H1 (cell line): ENCODE measurements around the gene EZH1. TPM values are rescaled to one million over a fixed set of nuclear protein-coding genes. Genes with fewer than 3 reads are reported as not detected.

Experiments
- CTCF ChIA-PET: fragments of 300-600 bp; sonication (Branson Sonifier 250); formaldehyde crosslinking; loops from one replicate; lab custom pipeline; 2021; ENCODE audit not compliant: partially characterized antibody; lab: Charles Lee
- POLR2A ChIA-PET: fragments of 300-600 bp; sonication (Branson Sonifier 250); formaldehyde crosslinking; loops from one replicate; lab custom pipeline; 2021; ENCODE audit warnings: inconsistent platforms; ENCODE audit not compliant: partially characterized antibody; lab: Charles Lee
- DNase-seq, 2 experiments: peaks; one replicate each; pipeline versions ENCODE4 v3.0.0 to v3.0.0-alpha.2; 2010 to 2022; ENCODE audit warnings: low spot score in 2 of 2, low read depth in 1 of 2, mixed read lengths in 1 of 2
- FAIRE-seq: peaks from 2 replicates; lab custom pipeline; 2011; peaks lifted over from hg19 to GRCh38; lab: Jason Lieb, UNC
- H2AFZ ChIP-seq: 2 replicates; pipeline ENCODE4 v1.8.1; 2012; ENCODE audit warnings: low read length, inconsistent platforms
- H2AK5ac ChIP-seq: 2 replicates; pipeline ENCODE4 v1.6.1; 2013; ENCODE audit warnings: low read depth, low read length
- H2BK120ac ChIP-seq: replicated peaks from 2 replicates; pipeline ENCODE3; 2013; ENCODE audit warnings: low read depth, low read length, inconsistent platforms
- H2BK12ac ChIP-seq: 2 replicates; pipeline ENCODE4 v1.6.1; 2013; ENCODE audit warnings: low read depth, low read length
- H2BK15ac ChIP-seq: 2 replicates; pipeline ENCODE4 v1.6.1; 2013; ENCODE audit warnings: low read length
- H2BK20ac ChIP-seq: 2 replicates; pipeline ENCODE4 v1.6.1; 2013; ENCODE audit warnings: low read length
- H2BK5ac ChIP-seq: 2 replicates; pipeline ENCODE4 v1.6.1; 2013; ENCODE audit warnings: low read depth, low read length
- H3K14ac ChIP-seq: 2 replicates; pipeline ENCODE4 v1.6.1; 2013; ENCODE audit warnings: inconsistent platforms; ENCODE audit not compliant: insufficient read length
- H3K18ac ChIP-seq: 2 replicates; pipeline ENCODE4 v1.6.1; 2013; ENCODE audit warnings: low read length; ENCODE audit errors: extremely low read depth
- H3K23ac ChIP-seq: 2 replicates; pipeline ENCODE4 v1.6.1; 2013; ENCODE audit warnings: inconsistent platforms; ENCODE audit not compliant: insufficient read length
- H3K23me2 ChIP-seq: 2 replicates; pipeline ENCODE4 v1.6.1; 2013; ENCODE audit warnings: low read depth, low read length
- H3K27ac ChIP-seq: 2 replicates; pipeline ENCODE4 v1.6.1; 2011; ENCODE audit warnings: low read depth, low read length, inconsistent platforms
- H3K27me3 ChIP-seq, 4 experiments: replicated peaks in 1 of 4; 1 replicate in 1 of 4; 2 replicates in 3 of 4; pipeline versions ENCODE4 v1.6.1 to v1.8.1; 2011 to 2013; ENCODE audit warnings: low read length in 3 of 4, mild to moderate bottlenecking in 3 of 4, inconsistent platforms in 2 of 4, mixed read lengths in 2 of 4, moderate library complexity in 1 of 4; ENCODE audit not compliant: control insufficient read depth in 3 of 4, insufficient read depth in 3 of 4; ENCODE audit errors: extremely low read depth in 1 of 4
- H3K36me3 ChIP-seq, 4 experiments: 2 replicates each; pipeline versions ENCODE4 v1.6.1 to v1.8.1; 2011 to 2013; ENCODE audit warnings: mild to moderate bottlenecking in 4 of 4, low read length in 3 of 4, moderate library complexity in 2 of 4, control low read depth in 1 of 4, inconsistent platforms in 1 of 4; ENCODE audit not compliant: insufficient read depth in 4 of 4, control insufficient read depth in 2 of 4
- H3K4ac ChIP-seq: replicated peaks from 2 replicates; pipeline ENCODE3; 2013; ENCODE audit warnings: low read length, low read depth, mixed read lengths, inconsistent platforms; ENCODE audit not compliant: insufficient read length
- H3K4me1 ChIP-seq, 4 experiments: replicated peaks in 1 of 4; 1 replicate in 1 of 4; 2 replicates in 3 of 4; pipeline versions ENCODE4 v1.6.1 to v1.8.1; 2011 to 2013; ENCODE audit warnings: low read length in 3 of 4, inconsistent platforms in 2 of 4, mixed read lengths in 1 of 4; ENCODE audit not compliant: insufficient read depth in 4 of 4, control insufficient read depth in 3 of 4
- H3K4me2 ChIP-seq, 2 experiments: 2 replicates each; pipeline versions ENCODE4 v1.6.1 to v1.8.1; 2011 to 2013; ENCODE audit warnings: low read depth in 2 of 2, low read length in 2 of 2, control low read depth in 1 of 2, inconsistent platforms in 1 of 2, mild to moderate bottlenecking in 1 of 2; ENCODE audit not compliant: insufficient read depth in 1 of 2
- H3K4me3 ChIP-seq, 4 experiments: fragments of 200-600, 300-600 bp in 1 of 4; sonication (generic), shearing (Covaris generic), sonication (Bioruptor Twin) in 1 of 4; 2 replicates each; pipeline versions ENCODE4 v1.5.1 to v1.8.1; 2011 to 2016; ENCODE audit warnings: low read length in 4 of 4, low read depth in 3 of 4, control low read depth in 2 of 4, inconsistent platforms in 2 of 4, mild to moderate bottlenecking in 2 of 4, mixed read lengths in 1 of 4, moderate library complexity in 1 of 4; ENCODE audit not compliant: insufficient read depth in 2 of 4; ENCODE audit errors: extremely low read depth in 1 of 4
- H3K56ac ChIP-seq: replicated peaks from 2 replicates; pipeline ENCODE3; 2013; ENCODE audit warnings: low read depth, mild to moderate bottlenecking, mixed read lengths, low read length, inconsistent platforms; ENCODE audit not compliant: insufficient read length
- H3K79me1 ChIP-seq: 2 replicates; pipeline ENCODE4 v1.6.1; 2013; ENCODE audit warnings: low read depth, low read length, control low read depth
- H3K79me2 ChIP-seq, 2 experiments: 2 replicates each; pipeline versions ENCODE4 v1.6.1 to v1.8.1; 2012 to 2013; ENCODE audit warnings: low read length in 2 of 2, mild to moderate bottlenecking in 2 of 2, inconsistent platforms in 1 of 2; ENCODE audit not compliant: insufficient read depth in 2 of 2, control insufficient read depth in 1 of 2
- H3K9ac ChIP-seq, 4 experiments: replicated peaks in 1 of 4; 1 replicate in 1 of 4; 2 replicates in 3 of 4; pipeline versions ENCODE4 v1.6.1 to v1.8.1; 2011 to 2013; ENCODE audit warnings: low read depth in 3 of 4, low read length in 3 of 4, control low read depth in 2 of 4, mild to moderate bottlenecking in 2 of 4, moderate library complexity in 2 of 4, inconsistent platforms in 1 of 4; ENCODE audit errors: extremely low read depth in 1 of 4
- H3K9me3 ChIP-seq, 2 experiments: 2 replicates each; pipeline versions ENCODE4 v1.6.1 to v1.8.1; 2012 to 2013; ENCODE audit warnings: mild to moderate bottlenecking in 2 of 2, moderate library complexity in 2 of 2, control low read depth in 1 of 2, inconsistent platforms in 1 of 2, low read depth in 1 of 2, low read length in 1 of 2, mixed read lengths in 1 of 2; ENCODE audit not compliant: insufficient read depth in 2 of 2
- H4K20me1 ChIP-seq, 2 experiments: replicated peaks in 1 of 2; 2 replicates each; pipeline versions ENCODE3 to v1.8.1; 2011 to 2013; ENCODE audit warnings: inconsistent platforms in 2 of 2, low read length in 2 of 2, mild to moderate bottlenecking in 1 of 2; ENCODE audit not compliant: insufficient read depth in 2 of 2, control insufficient read depth in 1 of 2
- H4K5ac ChIP-seq: 2 replicates; pipeline ENCODE4 v1.6.1; 2013; ENCODE audit warnings: low read length, low read depth, mixed read lengths, inconsistent platforms; ENCODE audit not compliant: insufficient read length
- H4K8ac ChIP-seq: 2 replicates; pipeline ENCODE4 v1.8.0; 2013; ENCODE audit warnings: mild to moderate bottlenecking, moderate library complexity, low read length, inconsistent platforms; ENCODE audit not compliant: insufficient read depth; ENCODE audit errors: extremely low read depth
- H4K91ac ChIP-seq: replicated peaks from 2 replicates; pipeline ENCODE3; 2013; ENCODE audit warnings: low read length, mixed read lengths, inconsistent platforms; ENCODE audit not compliant: insufficient read length
- CEBPB ChIP-seq: IDR thresholded peaks from 2 replicates; pipeline ENCODE4 v1.6.1; 2012; ENCODE audit warnings: low read depth, low read length
- CTCF ChIP-seq, 3 experiments: IDR thresholded peaks; 1 replicate in 2 of 3; 2 replicates in 1 of 3; pipeline versions ENCODE4 v1.5.1 to v1.6.1; 2011; ENCODE audit warnings: low read length in 3 of 3, mild to moderate bottlenecking in 3 of 3, inconsistent platforms in 2 of 3, low read depth in 1 of 3, moderate library complexity in 1 of 3; ENCODE audit not compliant: insufficient read depth in 1 of 3; ENCODE audit errors: control extremely low read depth in 1 of 3
- E2F6 ChIP-seq: IDR thresholded peaks from 2 replicates; pipeline ENCODE4 v1.6.1; 2012; ENCODE audit warnings: inconsistent platforms
- KDM1A ChIP-seq: fragments of 200-600, 300-600 bp; sonication (generic); IDR thresholded peaks from 2 replicates; pipeline ENCODE4 v1.7.1; 2016; ENCODE audit warnings: mild to moderate bottlenecking, low read length, borderline replicate concordance
- KDM4A ChIP-seq: IDR thresholded peaks from one replicate; pipeline ENCODE4 v1.7.1; 2012; ENCODE audit warnings: low read depth, mild to moderate bottlenecking, moderate library complexity, low read length, inconsistent platforms; ENCODE audit not compliant: severe bottlenecking
- POLR2A ChIP-seq, 2 experiments: IDR thresholded peaks; 1 replicate in 1 of 2; 2 replicates in 1 of 2; pipeline ENCODE4 v1.6.1; 2011; ENCODE audit warnings: low read depth in 2 of 2, low read length in 2 of 2, mild to moderate bottlenecking in 2 of 2; ENCODE audit errors: control extremely low read depth in 1 of 2
- RBBP5 ChIP-seq: IDR thresholded peaks from 2 replicates; pipeline ENCODE4 v1.7.1; 2012; ENCODE audit warnings: low read depth, mild to moderate bottlenecking, inconsistent platforms, low read length, moderate library complexity, borderline replicate concordance
- WGBS, 2 experiments: shearing (Covaris generic) in 1 of 2; methylation state at CpG; one replicate each; pipeline versions ENCODE4 v1.1.6 to v1.1.7; 2013 to 2015; ENCODE audit warnings: low lambda C conversion rate in 2 of 2, mixed read lengths in 2 of 2, inconsistent platforms in 1 of 2, low coverage in 1 of 2, missing lambda C conversion rate in 1 of 2; ENCODE audit not compliant: insufficient replicate concordance in 2 of 2, insufficient coverage in 1 of 2, insufficient read length in 1 of 2; ENCODE audit errors: extremely low coverage in 1 of 2, missing lambda C conversion rate in 1 of 2; 5-methylcytosine and 5-hydroxymethylcytosine counted together
- polyA plus RNA-seq, 7 experiments: library from polyadenylated mRNA; depleted of rRNA in 3 of 7; stranded (reverse) in 5 of 7; unstranded in 2 of 7; fragments of >200 nt in 5 of 7; fragments of 200-250 nt in 2 of 7; gene quantifications; 1 replicate in 5 of 7; 2 replicates in 1 of 7; 4 replicates in 1 of 7; pipeline versions ENCODE4 v1.2.1 to v1.2.3, GENCODE V29; 2011 to 2013; ENCODE audit warnings: missing spikeins in 2 of 7, mixed read lengths in 2 of 7
- total RNA-seq: library from RNA; stranded (reverse); fragmentation: NEBNext Ultra II Directional; extraction: Animal tissue kit (Norgen Biotek cat#: 25700); gene quantifications from 2 replicates; pipeline ENCODE4 v1.2.1, GENCODE V29; 2021

EZH1 gene
- total and polyA plus RNA-seq, 2 of the 8 experiments (the other 6 are each of a cell fraction or from before 2014, with no cell fraction given) = 17.4 to 20.8 TPM

- Histone ChIP-seq H2AFZ (no peak overlapping the region), H3K4me2 (peak overlapping the region; percentile 58 to 88), H3K23me2 (peaks cover 33% of the 10 kb centered on the region), H3K27me3 (peaks cover 2 to 45% (median 33%) of the 10 kb centered on the region in 4 experiments), H3K4ac (peak overlapping the region; percentile 60), H4K5ac (no peak overlapping the region), H4K20me1 (peaks cover 3 to 15% of the 10 kb centered on the region in 2 experiments), H3K9me3 (no peaks in the 10 kb centered on the region), H3K18ac (no peak overlapping the region; the same call in 1 of the 2 replicates), H4K8ac (peak overlapping the region; percentile 31; the same call in 1 of the 2 replicates), H3K79me1 (no peaks in the 10 kb centered on the region), H3K27ac (no peak overlapping the region), H3K79me2 (no peaks in the 10 kb centered on the region), H2BK20ac (0 out of 2 replicates have a peak overlapping the region, but pooled peaks have one; percentile 18), H2AK5ac (no peak overlapping the region), H2BK120ac (no peak overlapping the region), H2BK5ac (no peak overlapping the region; the same call in 1 of the 2 replicates), H3K36me3 (peaks cover 0 to 13% (median 0%) of the 10 kb centered on the region in 4 experiments; a peak in 4 of 8 replicates), H3K4me3 (peak overlapping the region; percentile 32 to 82 (median 60); a peak in 7 of 8 replicates), H3K23ac (no peak overlapping the region), H3K4me1 (peaks cover 0 to 55% (median 36%) of the 10 kb centered on the region in 4 experiments; a peak in 6 of 7 replicates), H2BK15ac (peak overlapping the region; percentile 90; the same call in 1 of the 2 replicates), H3K14ac (no peak overlapping the region), H3K56ac (no peak overlapping the region), H3K9ac (no peak overlapping the region), H4K91ac (peak overlapping the region; percentile 83), H2BK12ac (peak overlapping the region; percentile 97; the same call in 1 of the 2 replicates)
- ChIA-PET CTCF (interaction anchor here (0.6 to 4.8 kb wide), 23 partner anchors 9 to 632 kb away, joined by 3 to 40 read pairs (median 4); partner anchors contain the start of genes CNTNAP1, TUBG1 and TUBG2), POLR2A (interaction anchor here (0.5 to 14.0 kb wide), 8 partner anchors 9 to 708 kb away, joined by 3 to 239 read pairs (median 4); partner anchors contain the start of genes PSMC3IP, PSME3, RETREG3 and TUBG1)
- 15% methylated on average over 13 of the region's 32 CpGs; no CpG with 5 or more reads in 1 of the 2 experiments for WGBS, 2 experiments
- DNase-seq (peak in 1 of 2 experiments; percentile 81), FAIRE-seq (no peak)
- TF ChIP-seq RBBP5 = no peak
- TF ChIP-seq CEBPB = peak; percentile 55; the same call in 1 of the 2 replicates
- no peak for TF ChIP-seq KDM1A
- TF ChIP-seq CTCF (IDR thresholded peaks at IDR 0.05; ENCODE audit: control extremely low read depth in 1 of 3, insufficient read depth in 1 of 3, low read depth in 1 of 3, low read length in 3 of 3) = peak; percentile 55 to 78 (median 77)
- no peak for TF ChIP-seq E2F6
- no peak for TF ChIP-seq POLR2A (IDR thresholded peaks at IDR 0.05; ENCODE audit: control extremely low read depth in 1 of 2, low read depth in 2 of 2, low read length in 2 of 2)
- TF ChIP-seq KDM4A = no peak
Measured at GRCh38 chr17:42673885-42674754, 70.7 kb downstream of the EZH1 start.
